Measurements from ENCODE around the gene INPP5A.
A peak's percentile ranks its signal among the peaks of the same experiment; 100 is the strongest.

INPP5A gene

GRCh38 chr10:132516771-132517725 is 20.5 kb upstream of the INPP5A start:
- H3K4me3 Mint-ChIP-seq = peak overlapping the region; percentile 24 to 51 (median 28)
- H3K27me3 Mint-ChIP-seq (ENCODE audit: low read depth) = no peaks in the 10 kb centered on the region
- no peaks in the 10 kb centered on the region for H3K36me3 Mint-ChIP-seq (ENCODE audit: low read depth)
- peaks cover 49% of the 10 kb centered on the region for H3K4me1 Mint-ChIP-seq
- no peaks in the 10 kb centered on the region for H3K9me3 Mint-ChIP-seq
- TF ChIP-seq CTCF (IDR thresholded peaks at IDR 0.05; ENCODE audit: unreplicated experiment in 3 of 3) = no peak
- H3K27ac Mint-ChIP-seq = peak overlapping the region; percentile 85 to 96 (median 91)

GRCh38 chr10:132517951-132518521 is 19.6 kb upstream of the INPP5A start:
- Mint-ChIP-seq H3K27me3 (ENCODE audit: low read depth) (no peaks in the 10 kb centered on the region), H3K36me3 (ENCODE audit: low read depth) (no peaks in the 10 kb centered on the region), H3K4me1 (peaks cover 49% of the 10 kb centered on the region), H3K27ac (peak overlapping the region; percentile 85 to 96 (median 89)), H3K9me3 (no peaks in the 10 kb centered on the region), H3K4me3 (peak overlapping the region; percentile 48 to 75 (median 66))
- TF ChIP-seq CTCF (IDR thresholded peaks at IDR 0.05; ENCODE audit: unreplicated experiment in 3 of 3) = no peak

- Mint-ChIP-seq H3K27ac (peak overlapping the region; percentile 85 to 96 (median 89)), H3K27me3 (ENCODE audit: low read depth) (no peaks in the 10 kb centered on the region)
Observed at GRCh38 chr10:132518572-132519381, 18.8 kb upstream of the INPP5A start.

GRCh38 chr10:132519382-132520176 is 18.0 kb upstream of the INPP5A start:
- Mint-ChIP-seq H3K27ac (peak overlapping the region; percentile 85 to 97 (median 89)), H3K9me3 (no peaks in the 10 kb centered on the region), H3K4me1 (peaks cover 59% of the 10 kb centered on the region), H3K36me3 (ENCODE audit: low read depth) (no peaks in the 10 kb centered on the region), H3K27me3 (ENCODE audit: low read depth) (no peaks in the 10 kb centered on the region), H3K4me3 (peak overlapping the region in 2 of 3 experiments; percentile 21 to 54)
- no peak for TF ChIP-seq CTCF (IDR thresholded peaks at IDR 0.05; ENCODE audit: unreplicated experiment in 3 of 3)

More at GRCh38 chr10:132518572-132519381, 18.8 kb upstream of the INPP5A start:
- no peaks in the 10 kb centered on the region for H3K36me3 Mint-ChIP-seq (ENCODE audit: low read depth)
- H3K4me3 Mint-ChIP-seq = peak overlapping the region; percentile 66 to 75 (median 68)
- TF ChIP-seq CTCF (IDR thresholded peaks at IDR 0.05; ENCODE audit: unreplicated experiment in 3 of 3) = no peak
- H3K9me3 Mint-ChIP-seq = no peaks in the 10 kb centered on the region
- H3K4me1 Mint-ChIP-seq = peaks cover 53% of the 10 kb centered on the region

- H3K9me3 Mint-ChIP-seq = no peaks in the 10 kb centered on the region
- peak overlapping the region; percentile 33 to 50 (median 49) for H3K4me3 Mint-ChIP-seq
- H3K27ac Mint-ChIP-seq = peak overlapping the region; percentile 95 to 98 (median 97)
- no peak for TF ChIP-seq CTCF (IDR thresholded peaks at IDR 0.05; ENCODE audit: unreplicated experiment in 3 of 3)
- H3K4me1 Mint-ChIP-seq = peaks cover 58% of the 10 kb centered on the region
- no peaks in the 10 kb centered on the region for H3K36me3 Mint-ChIP-seq (ENCODE audit: low read depth)
- H3K27me3 Mint-ChIP-seq (ENCODE audit: low read depth) = no peaks in the 10 kb centered on the region
Observed at GRCh38 chr10:132520177-132520811, 17.3 kb upstream of the INPP5A start.

Data from nephron (organoid).